ENCODE data around the gene CERS1. TPM values are rescaled to one million over a fixed set of nuclear protein-coding genes. Genes with fewer than 3 reads are reported as not detected.

Gene CERS1
- total RNA-seq, 2 experiments from 2014 or later: not detected

DNA sequence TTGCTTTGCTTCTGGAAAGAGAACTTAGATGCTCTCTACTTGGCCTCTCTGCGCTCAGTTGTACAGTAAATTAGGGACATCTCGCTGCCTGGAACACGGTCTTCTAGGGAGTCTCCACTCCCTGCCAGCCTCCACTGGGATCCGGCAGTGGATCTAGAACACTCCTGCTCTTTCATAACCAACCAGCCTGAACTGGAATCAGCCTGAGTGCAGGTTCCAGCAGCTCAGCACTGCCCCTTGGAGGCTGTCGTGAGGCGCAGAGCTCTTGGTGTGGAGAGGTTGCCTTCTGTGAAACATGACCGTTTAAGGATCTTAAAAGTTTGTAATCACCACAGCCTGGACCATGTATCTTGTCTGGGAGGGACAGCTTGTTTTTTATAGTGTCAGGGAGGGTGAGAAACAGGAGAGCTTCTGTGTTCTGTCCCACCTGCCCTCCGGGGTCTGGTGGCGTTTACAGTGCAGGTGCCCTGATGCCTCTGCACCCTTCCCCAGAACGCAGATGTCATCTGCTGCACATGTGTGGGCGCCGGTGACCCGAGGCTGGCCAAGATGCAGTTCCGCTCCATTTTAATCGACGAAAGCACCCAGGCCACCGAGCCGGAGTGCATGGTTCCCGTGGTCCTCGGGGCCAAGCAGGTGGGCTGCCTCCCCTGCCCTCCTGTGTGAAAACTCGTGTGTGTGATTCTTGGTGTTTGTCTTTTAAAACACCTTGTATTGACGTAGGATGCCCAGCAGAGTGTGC is 39.4 kb downstream of the CERS1 start:
- Mint-ChIP-seq H3K4me1 (ENCODE audit: low read depth) (no peaks in the 10 kb centered on the region), H3K4me3 (no peak overlapping the region), H3K36me3 (ENCODE audit: low read depth) (peaks cover 64% of the 10 kb centered on the region), H3K9me3 (ENCODE audit: insufficient read depth) (no peaks in the 10 kb centered on the region), H3K27me3 (ENCODE audit: low read depth) (no peaks in the 10 kb centered on the region), H3K27ac (no peak overlapping the region)
- ATAC-seq (no peak), DNase-seq (no peak)
- ChIA-PET CTCF (interaction anchor here (0.7 to 1.4 kb wide), 2 partner anchors 9 to 406 kb away, joined by 3 read pairs; no protein-coding TSS in a partner anchor), POLR2A (interaction anchor here (0.9 kb wide), 1 partner anchor 25 kb away, joined by 3 read pairs; the partner anchor contains the start of gene UPF1)

GRCh38 chr19:18855647-18856384 is 40.1 kb downstream of the CERS1 start:
- Mint-ChIP-seq H3K36me3 (ENCODE audit: low read depth) (peaks cover 62% of the 10 kb centered on the region), H3K4me1 (ENCODE audit: low read depth) (peaks cover 1% of the 10 kb centered on the region), H3K9me3 (ENCODE audit: insufficient read depth) (no peaks in the 10 kb centered on the region), H3K4me3 (no peak overlapping the region), H3K27me3 (ENCODE audit: low read depth) (no peaks in the 10 kb centered on the region), H3K27ac (no peak overlapping the region)
- POLR2A ChIA-PET: interaction anchor here (0.9 kb wide), 1 partner anchor 24 kb away, joined by 3 read pairs; the partner anchor contains the start of gene UPF1
- DNase-seq: no peak
- no peak for ATAC-seq
- CTCF ChIA-PET: interaction anchor here (0.5 to 1.4 kb wide), 5 partner anchors 8 to 405 kb away, joined by 3 read pairs; no protein-coding TSS in a partner anchor

DNA sequence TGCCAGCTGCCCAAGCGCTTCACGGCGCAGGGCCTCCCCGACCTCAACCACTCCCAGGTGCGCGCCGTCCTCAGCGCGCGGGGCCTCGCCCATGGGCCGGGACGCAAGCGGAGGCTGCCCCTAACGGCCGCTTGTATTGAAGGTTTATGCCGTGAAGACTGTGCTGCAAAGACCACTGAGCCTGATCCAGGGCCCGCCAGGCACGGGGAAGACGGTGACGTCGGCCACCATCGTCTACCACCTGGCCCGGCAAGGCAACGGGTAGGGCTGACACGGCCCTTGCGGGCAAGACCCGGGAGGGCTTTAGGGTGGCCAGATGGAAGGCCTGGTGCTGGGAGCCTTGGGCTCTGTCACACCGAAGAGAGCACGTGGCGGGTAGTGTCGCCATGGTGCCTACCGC is 41.0 kb downstream of the CERS1 start:
- Mint-ChIP-seq H3K27me3 (ENCODE audit: low read depth) (no peaks in the 10 kb centered on the region), H3K36me3 (ENCODE audit: low read depth) (peaks cover 64% of the 10 kb centered on the region), H3K4me1 (ENCODE audit: low read depth) (peaks cover 5% of the 10 kb centered on the region), H3K27ac (no peak overlapping the region), H3K9me3 (ENCODE audit: insufficient read depth) (no peaks in the 10 kb centered on the region), H3K4me3 (no peak overlapping the region)
- DNase-seq (no peak), ATAC-seq (no peak)
- ChIA-PET POLR2A (no interaction called here), CTCF (interaction anchor here (0.6 to 1.2 kb wide), 3 partner anchors 7 to 19 kb away, joined by 3 read pairs; no protein-coding TSS in a partner anchor)

GRCh38 chr19:18853755-18854427 is 42.1 kb downstream of the CERS1 start:
- DNase-seq (no peak), ATAC-seq (no peak)
- POLR2A ChIA-PET: no interaction called here
- Mint-ChIP-seq H3K36me3 (ENCODE audit: low read depth) (peaks cover 66% of the 10 kb centered on the region), H3K4me1 (ENCODE audit: low read depth) (peaks cover 15% of the 10 kb centered on the region), H3K27ac (no peak overlapping the region), H3K4me3 (no peak overlapping the region), H3K9me3 (ENCODE audit: insufficient read depth) (no peaks in the 10 kb centered on the region), H3K27me3 (ENCODE audit: low read depth) (no peaks in the 10 kb centered on the region)
- CTCF ChIA-PET: no interaction called here

GRCh38 chr19:18852648-18853047 is 43.3 kb downstream of the CERS1 start:
- peaks cover 68% of the 10 kb centered on the region for H3K36me3 Mint-ChIP-seq (ENCODE audit: low read depth)
- H3K27me3 Mint-ChIP-seq (ENCODE audit: low read depth): no peaks in the 10 kb centered on the region

GRCh38 chr19:18851673-18852325 is 44.2 kb downstream of the CERS1 start:
- ChIA-PET POLR2A (interaction anchor here (0.8 kb wide), 1 partner anchor 13 kb away, joined by 3 read pairs; no protein-coding TSS in a partner anchor), CTCF (no interaction called here)
- no peak overlapping the region for H3K4me3 Mint-ChIP-seq
- no peak for ATAC-seq
- H3K9me3 Mint-ChIP-seq (ENCODE audit: insufficient read depth): no peaks in the 10 kb centered on the region
- H3K27me3 Mint-ChIP-seq (ENCODE audit: low read depth): no peaks in the 10 kb centered on the region
- no peak overlapping the region for H3K27ac Mint-ChIP-seq
- no peak for DNase-seq
- H3K4me1 Mint-ChIP-seq (ENCODE audit: low read depth): peaks cover 31% of the 10 kb centered on the region
- H3K36me3 Mint-ChIP-seq (ENCODE audit: low read depth): peaks cover 70% of the 10 kb centered on the region

More at GRCh38 chr19:18852648-18853047, 43.3 kb downstream of the CERS1 start:
- DNase-seq: no peak
- CTCF ChIA-PET: no interaction called here
- no peak for ATAC-seq
- Mint-ChIP-seq H3K4me1 (ENCODE audit: low read depth) (peaks cover 23% of the 10 kb centered on the region), H3K27ac (no peak overlapping the region), H3K9me3 (ENCODE audit: insufficient read depth) (no peaks in the 10 kb centered on the region), H3K4me3 (no peak overlapping the region)
- POLR2A ChIA-PET: no interaction called here

GRCh38 chr19:18850471-18851375 is 45.2 kb downstream of the CERS1 start:
- peaks cover 67% of the 10 kb centered on the region for H3K36me3 Mint-ChIP-seq (ENCODE audit: low read depth)
- H3K4me3 Mint-ChIP-seq: no peak overlapping the region
- peaks cover 40% of the 10 kb centered on the region for H3K4me1 Mint-ChIP-seq (ENCODE audit: low read depth)
- no peaks in the 10 kb centered on the region for H3K9me3 Mint-ChIP-seq (ENCODE audit: insufficient read depth)
- ATAC-seq: no peak
- H3K27ac Mint-ChIP-seq: no peak overlapping the region
- POLR2A ChIA-PET: interaction anchor here (0.7 to 0.9 kb wide), 2 partner anchors 22 to 262 kb away, joined by 3 read pairs; partner anchors contain the start of gene REX1BD
- no peaks in the 10 kb centered on the region for H3K27me3 Mint-ChIP-seq (ENCODE audit: low read depth)
- DNase-seq: no peak
- CTCF ChIA-PET: no interaction called here

DNA sequence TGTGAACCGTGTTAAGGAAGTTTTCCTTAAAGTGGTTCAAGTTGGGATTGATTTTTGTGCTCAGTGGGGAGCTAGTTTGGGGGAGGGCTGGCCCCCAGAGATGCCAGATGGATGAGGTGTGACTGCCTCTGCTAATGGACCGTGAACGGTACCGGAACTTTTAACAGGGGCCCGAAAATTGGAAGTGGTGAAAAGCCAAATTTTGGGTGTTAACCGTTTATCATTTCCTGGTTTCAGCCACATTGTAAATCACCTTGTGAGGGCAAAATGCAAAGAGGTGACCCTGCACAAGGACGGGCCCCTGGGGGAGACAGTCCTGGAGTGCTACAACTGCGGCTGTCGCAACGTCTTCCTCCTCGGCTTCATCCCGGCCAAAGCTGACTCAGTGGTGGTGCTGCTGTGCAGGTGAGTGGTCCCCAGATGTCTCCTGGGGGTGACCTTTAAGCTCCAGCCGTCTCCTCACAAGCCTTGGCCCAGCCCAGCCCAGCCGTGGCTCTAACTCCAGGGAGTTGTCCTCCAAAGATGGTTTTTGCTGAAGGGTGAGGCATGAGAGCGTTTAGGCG is 46.0 kb downstream of the CERS1 start:
- Mint-ChIP-seq H3K4me3 (no peak overlapping the region), H3K4me1 (ENCODE audit: low read depth) (peaks cover 46% of the 10 kb centered on the region), H3K27ac (peak overlapping the region; percentile 58), H3K9me3 (ENCODE audit: insufficient read depth) (no peaks in the 10 kb centered on the region), H3K27me3 (ENCODE audit: low read depth) (no peaks in the 10 kb centered on the region), H3K36me3 (ENCODE audit: low read depth) (peaks cover 60% of the 10 kb centered on the region)
- ChIA-PET CTCF (interaction anchor here (8.7 kb wide), 1 partner anchor 17 kb away, joined by 104 read pairs; the partner anchor contains the start of gene UPF1), POLR2A (interaction anchor here (0.7 to 0.9 kb wide), 2 partner anchors 22 to 261 kb away, joined by 3 read pairs; partner anchors contain the start of gene REX1BD)
- ATAC-seq (no peak), DNase-seq (no peak)

GRCh38 chr19:18848878-18849661 is 46.9 kb downstream of the CERS1 start:
- no peak overlapping the region for H3K4me3 Mint-ChIP-seq
- H3K27ac Mint-ChIP-seq: peak overlapping the region; percentile 58
- DNase-seq (no peak), ATAC-seq (no peak)
- ChIA-PET CTCF (interaction anchor here (8.7 kb wide), 1 partner anchor 16 kb away, joined by 104 read pairs; the partner anchor contains the start of gene UPF1), POLR2A (interaction anchor here (0.5 to 0.6 kb wide), 2 partner anchors 277 to 1388 kb away, joined by 3 read pairs; no protein-coding TSS in a partner anchor)
- H3K27me3 Mint-ChIP-seq (ENCODE audit: low read depth): no peaks in the 10 kb centered on the region
- H3K9me3 Mint-ChIP-seq (ENCODE audit: insufficient read depth): no peaks in the 10 kb centered on the region
- H3K36me3 Mint-ChIP-seq (ENCODE audit: low read depth): peaks cover 54% of the 10 kb centered on the region
- H3K4me1 Mint-ChIP-seq (ENCODE audit: low read depth): peaks cover 53% of the 10 kb centered on the region
